T-helper 2 cell (primary cell): ENCODE results near the gene AP3M1.

Experiments used
- DNase-seq, 5 experiments: peaks; one replicate each; pipeline versions ENCODE4 v3.0.0 to v3.0.0-alpha.2; 2012 to 2022

AP3M1 gene

GRCh38 chr10:74077416-74077815, 73.2 kb downstream of the AP3M1 start:
- no peak for DNase-seq

- DNase-seq = no peak
Observed at GRCh38 chr10:74076961-74077360, 73.7 kb downstream of the AP3M1 start.

GRCh38 chr10:74075906-74076305, 74.7 kb downstream of the AP3M1 start:
- DNase-seq = no peak

GRCh38 chr10:74072503-74072902, 78.1 kb downstream of the AP3M1 start:
- no peak for DNase-seq

GRCh38 chr10:74071157-74071556, 79.5 kb downstream of the AP3M1 start:
- DNase-seq = no peak
